Esophagus muscularis mucosa (tissue), 4 donors: ENCODE results near the gene MEGF8. TPM values are rescaled to one million over a fixed set of nuclear protein-coding genes. Genes with fewer than 3 reads are reported as not detected.
"Not testable (repeated sequence)": the region's sequence is repeated elsewhere in the genome, so short reads cannot be mapped to it uniquely, and the experiment has no call there.

ENCODE experiments used
- DNase-seq: peaks from one replicate; pipeline ENCODE4 v3.0.0-alpha.2; 2017; ENCODE audit errors: extremely low spot score
- H3K27ac ChIP-seq, 4 donors: fragments of 200-600 bp; sonication (generic); replicated peaks in 1 of 4; 1 replicate in 3 of 4; 2 replicates in 1 of 4; pipeline ENCODE4 v1.5.1; 2016 to 2019; ENCODE audit warnings: mild to moderate bottlenecking in 1 of 4
- H3K27me3 ChIP-seq, 4 donors: fragments of 200-600 bp; sonication (generic); one replicate each; pipeline versions ENCODE4 v1.5.1 to v1.6.0; 2016 to 2019
- H3K36me3 ChIP-seq, 4 donors: fragments of 200-600 bp; sonication (generic); one replicate each; pipeline ENCODE4 v1.5.1; 2016 to 2019
- H3K4me1 ChIP-seq, 4 donors: fragments of 200-600 bp; sonication (generic); one replicate each; pipeline ENCODE4 v1.5.1; 2016 to 2019
- H3K4me3 ChIP-seq, 4 donors: fragments of 200-600 bp; sonication (generic); 1 replicate in 2 of 4; 2 replicates in 2 of 4; pipeline ENCODE4 v1.5.1; 2016 to 2019; ENCODE audit warnings: mild to moderate bottlenecking in 4 of 4, moderate library complexity in 1 of 4
- H3K9me3 ChIP-seq, 4 donors: fragments of 200-600 bp; sonication (generic); 1 replicate in 3 of 4; 2 replicates in 1 of 4; pipeline ENCODE4 v1.5.1; 2016 to 2019
- EP300 ChIP-seq: sonication (generic); formaldehyde crosslinking; IDR thresholded peaks from one replicate; pipeline ENCODE4 v1.6.1; 2017; ENCODE audit warnings: antibody characterized with exemption
- POLR2A ChIP-seq: fragments of 450-650 bp; IDR thresholded peaks from one replicate; pipeline ENCODE4 v1.6.1; 2017; ENCODE audit warnings: antibody characterized with exemption, moderate library complexity, mild to moderate bottlenecking, low read depth
- POLR2AphosphoS5 ChIP-seq, 2 donors: sonication (generic); formaldehyde crosslinking; IDR thresholded peaks; one replicate each; pipeline ENCODE4 v1.6.1; 2017; ENCODE audit warnings: antibody characterized with exemption in 2 of 2
- WGBS: methylation state at CpG from one replicate; pipeline ENCODE4 v1.1.5; 2018; 5-methylcytosine and 5-hydroxymethylcytosine counted together
- intact Hi-C: fragments of 100-400 bp; cut with DNase I; formaldehyde crosslinking; loops from one replicate; pipeline ENCODE4 v1.15.1; 2023
- total RNA-seq, 4 donors: library from RNA; depleted of rRNA; stranded (reverse); fragments of >200 nt; gene quantifications; one replicate each; pipeline versions ENCODE4 v1.1.0 to v1.2.1, GENCODE V29; 2016
- TF ChIP-seq, protein P1 (sequence below), 3 experiments: fragments of 200-600 bp in 2 of 3; fragments of 450-650 bp in 1 of 3; sonication (generic) in 2 of 3; IDR thresholded peaks; one replicate each; pipeline ENCODE4 v1.5.1; 2017 to 2019; ENCODE audit warnings: antibody characterized with exemption in 3 of 3, mild to moderate bottlenecking in 2 of 3, moderate library complexity in 1 of 3

MEGF8 gene
- total RNA-seq, 4 donors from 2014 or later = 18.2 to 46.2 (median 25.5) TPM

DNA sequence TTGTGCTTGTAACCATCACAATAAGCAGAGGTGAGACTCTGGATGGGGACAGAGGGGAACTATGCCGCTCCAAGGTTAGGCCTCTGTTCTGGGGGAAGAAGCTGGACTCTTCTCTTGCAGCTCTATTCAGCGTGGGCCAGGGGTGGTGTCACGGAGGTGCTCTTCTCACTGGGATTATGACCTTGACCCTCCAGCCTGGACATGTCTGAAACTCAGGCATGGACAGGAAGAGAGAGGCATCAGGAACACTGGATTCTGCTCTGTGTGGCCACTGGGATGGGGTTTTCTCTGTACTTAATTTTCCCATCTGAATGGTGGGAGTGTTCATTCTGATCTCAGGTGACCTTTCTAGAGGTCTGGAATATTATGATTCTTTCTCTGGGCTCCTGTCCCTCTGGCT lies 7.6 kb downstream of the MEGF8 start:
- no peak for DNase-seq
- TF ChIP-seq POLR2A (no peak), POLR2AphosphoS5 (IDR thresholded peaks at IDR 0.05) (no peak)
- Histone ChIP-seq H3K4me3 (no peak overlapping the region), H3K36me3 (peaks cover 11 to 48% (median 42%) of the 10 kb centered on the region in 4 donors), H3K4me1 (peaks cover 2 to 14% (median 4%) of the 10 kb centered on the region in 4 donors), H3K27ac (no peak overlapping the region), H3K27me3 (no peaks in the 10 kb centered on the region), H3K9me3 (no peaks in the 10 kb centered on the region)
- WGBS = 100% methylated on average over 2 of the region's 3 CpGs
- intact Hi-C loops = no loop called here

DNA sequence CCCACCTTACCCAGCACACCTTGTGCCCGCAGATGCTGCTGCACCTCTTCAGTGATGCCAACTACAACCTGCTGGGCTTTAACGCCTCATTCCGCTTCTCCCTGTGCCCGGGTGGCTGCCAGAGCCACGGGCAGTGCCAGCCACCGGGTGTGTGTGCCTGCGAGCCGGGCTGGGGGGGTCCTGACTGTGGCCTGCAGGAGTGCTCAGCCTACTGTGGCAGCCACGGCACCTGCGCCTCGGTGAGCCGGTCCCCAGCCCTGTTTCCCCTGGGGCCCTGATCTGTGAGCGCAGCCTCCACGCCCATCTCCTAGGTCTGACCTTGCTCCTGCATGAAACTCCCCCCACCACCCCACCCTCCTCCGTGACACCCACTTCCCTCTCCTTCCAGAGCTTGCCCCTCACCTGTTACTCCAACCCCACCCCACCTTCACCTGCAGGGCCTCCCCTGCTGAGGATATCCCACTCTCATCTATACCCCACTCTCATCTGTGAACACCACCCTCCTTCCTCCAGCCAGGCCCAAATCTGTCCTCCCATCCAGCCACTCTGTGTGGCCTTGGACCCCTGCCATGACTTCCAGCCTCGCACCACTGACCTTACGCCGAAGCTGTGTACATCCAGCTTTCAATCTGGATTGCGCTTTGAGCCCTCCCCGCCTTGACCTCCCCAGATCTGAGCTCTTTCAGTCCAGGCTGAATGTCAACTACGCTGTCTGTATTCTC lies 8.7 kb downstream of the MEGF8 start:
- H3K4me1 ChIP-seq = peaks cover 0 to 10% (median 0%) of the 10 kb centered on the region in 4 donors
- H3K4me3 ChIP-seq = no peak overlapping the region
- peaks cover 11 to 53% (median 47%) of the 10 kb centered on the region in 4 donors for H3K36me3 ChIP-seq
- no peaks in the 10 kb centered on the region for H3K27me3 ChIP-seq
- no peaks in the 10 kb centered on the region for H3K9me3 ChIP-seq
- intact Hi-C loops = no loop called here
- no peak overlapping the region for H3K27ac ChIP-seq
- 89% methylated on average over 19 of the region's 21 CpGs for WGBS
- DNase-seq = no peak
- TF ChIP-seq, protein P1, sequence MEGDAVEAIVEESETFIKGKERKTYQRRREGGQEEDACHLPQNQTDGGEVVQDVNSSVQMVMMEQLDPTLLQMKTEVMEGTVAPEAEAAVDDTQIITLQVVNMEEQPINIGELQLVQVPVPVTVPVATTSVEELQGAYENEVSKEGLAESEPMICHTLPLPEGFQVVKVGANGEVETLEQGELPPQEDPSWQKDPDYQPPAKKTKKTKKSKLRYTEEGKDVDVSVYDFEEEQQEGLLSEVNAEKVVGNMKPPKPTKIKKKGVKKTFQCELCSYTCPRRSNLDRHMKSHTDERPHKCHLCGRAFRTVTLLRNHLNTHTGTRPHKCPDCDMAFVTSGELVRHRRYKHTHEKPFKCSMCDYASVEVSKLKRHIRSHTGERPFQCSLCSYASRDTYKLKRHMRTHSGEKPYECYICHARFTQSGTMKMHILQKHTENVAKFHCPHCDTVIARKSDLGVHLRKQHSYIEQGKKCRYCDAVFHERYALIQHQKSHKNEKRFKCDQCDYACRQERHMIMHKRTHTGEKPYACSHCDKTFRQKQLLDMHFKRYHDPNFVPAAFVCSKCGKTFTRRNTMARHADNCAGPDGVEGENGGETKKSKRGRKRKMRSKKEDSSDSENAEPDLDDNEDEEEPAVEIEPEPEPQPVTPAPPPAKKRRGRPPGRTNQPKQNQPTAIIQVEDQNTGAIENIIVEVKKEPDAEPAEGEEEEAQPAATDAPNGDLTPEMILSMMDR (IDR thresholded peaks at IDR 0.05) = no peak
- TF ChIP-seq EP300 (no peak), POLR2A (no peak), POLR2AphosphoS5 (IDR thresholded peaks at IDR 0.05) (no peak)

DNA sequence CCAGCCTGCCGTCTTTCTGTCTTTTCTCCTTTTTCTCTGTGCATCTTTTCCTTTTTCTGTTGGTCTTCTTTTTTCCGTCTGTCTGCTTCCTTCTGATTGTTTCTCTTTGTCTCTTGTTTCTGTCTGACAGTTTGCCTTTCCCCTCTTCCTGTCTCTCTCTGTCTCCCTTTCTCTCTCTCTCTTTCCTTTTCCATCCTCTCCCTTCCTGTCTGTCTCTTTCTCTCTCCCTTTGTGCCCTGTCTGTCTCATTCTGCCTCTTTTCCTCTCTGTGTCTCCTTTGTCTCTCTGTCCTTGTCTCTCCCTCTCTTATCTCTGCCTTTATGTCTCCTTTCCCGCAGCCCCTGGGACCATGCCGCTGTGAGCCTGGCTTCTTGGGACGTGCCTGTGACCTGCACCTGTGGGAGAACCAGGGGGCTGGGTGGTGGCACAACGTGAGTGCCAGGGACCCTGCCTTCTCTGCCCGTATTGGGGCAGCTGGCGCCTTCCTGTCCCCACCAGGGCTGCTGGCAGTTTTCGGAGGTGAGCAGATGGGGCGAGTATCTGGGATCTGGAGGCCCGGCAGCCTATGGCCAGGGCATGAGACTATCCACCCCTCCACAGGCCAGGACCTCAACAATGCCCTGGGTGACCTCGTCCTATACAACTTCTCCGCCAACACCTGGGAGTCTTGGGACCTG lies 9.4 kb downstream of the MEGF8 start:
- TF ChIP-seq EP300 (no peak), POLR2A (no peak), POLR2AphosphoS5 (IDR thresholded peaks at IDR 0.05) (no peak)
- TF ChIP-seq, protein P1 (IDR thresholded peaks at IDR 0.05) = no peak
- H3K36me3 ChIP-seq = peaks cover 11 to 60% (median 52%) of the 10 kb centered on the region in 4 donors
- intact Hi-C loops = no loop called here
- H3K4me1 ChIP-seq = peaks cover 0 to 10% (median 0%) of the 10 kb centered on the region in 4 donors
- 87% methylated on average over 10 of the region's 13 CpGs for WGBS
- no peaks in the 10 kb centered on the region for H3K27me3 ChIP-seq
- no peak for DNase-seq
- H3K4me3 ChIP-seq = no peak overlapping the region
- H3K9me3 ChIP-seq = no peaks in the 10 kb centered on the region
- H3K27ac ChIP-seq = no peak overlapping the region

DNA sequence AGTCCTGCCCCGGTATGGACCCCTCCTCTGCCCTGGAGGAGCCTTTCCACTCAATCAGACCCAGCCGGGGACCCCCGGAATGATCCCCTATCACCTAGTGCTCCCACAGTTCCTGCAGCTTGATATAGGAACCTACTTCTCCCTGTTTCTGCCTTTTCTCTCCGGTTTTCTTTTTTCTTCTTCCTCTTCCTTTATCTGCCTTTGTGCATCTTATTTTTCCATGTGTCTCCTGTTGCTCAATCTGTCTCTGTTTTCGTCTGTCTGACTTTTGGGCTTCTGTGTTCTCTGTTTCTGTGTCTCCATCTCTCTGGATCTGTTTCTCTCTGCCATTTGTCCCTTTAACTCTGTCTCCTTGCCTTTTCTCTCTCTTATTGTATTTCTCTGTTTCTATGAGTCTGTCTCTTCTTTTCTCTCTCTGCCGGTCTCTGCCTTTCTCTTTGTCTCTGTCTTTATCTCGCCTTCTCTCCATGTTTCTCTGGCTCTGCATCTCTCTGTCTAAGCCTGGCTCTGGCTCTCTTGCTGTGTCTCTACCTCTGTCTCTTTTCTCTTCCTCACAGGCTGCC lies 10.0 kb downstream of the MEGF8 start:
- DNase-seq = no peak
- TF ChIP-seq POLR2A (no peak), EP300 (no peak)
- TF ChIP-seq, protein P1 (IDR thresholded peaks at IDR 0.05) = no peak
- H3K4me3 ChIP-seq = no peak overlapping the region
- no peaks in the 10 kb centered on the region for H3K9me3 ChIP-seq
- intact Hi-C loops = no loop called here
- H3K4me1 ChIP-seq = peaks cover 0 to 6% (median 0%) of the 10 kb centered on the region in 4 donors
- H3K36me3 ChIP-seq = peaks cover 11 to 66% (median 53%) of the 10 kb centered on the region in 4 donors
- H3K27ac ChIP-seq = no peak overlapping the region
- WGBS = 85% methylated on average over 7 of the region's 7 CpGs
- no peaks in the 10 kb centered on the region for H3K27me3 ChIP-seq

DNA sequence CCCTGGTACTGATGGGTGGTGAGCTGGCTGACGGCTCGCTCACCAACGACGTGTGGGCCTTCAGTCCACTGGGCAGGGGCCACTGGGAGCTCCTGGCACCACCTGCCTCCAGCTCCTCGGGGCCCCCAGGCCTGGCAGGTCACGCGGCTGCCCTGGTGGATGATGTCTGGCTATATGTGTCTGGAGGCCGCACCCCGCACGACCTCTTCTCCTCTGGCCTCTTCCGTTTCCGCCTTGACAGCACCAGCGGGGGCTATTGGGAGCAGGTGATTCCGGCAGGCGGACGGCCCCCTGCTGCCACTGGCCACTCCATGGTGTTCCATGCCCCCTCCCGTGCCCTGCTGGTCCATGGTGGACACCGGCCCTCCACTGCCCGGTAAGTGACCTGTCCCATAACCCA lies 10.5 kb downstream of the MEGF8 start:
- WGBS = 92% methylated on average over 18 of the region's 19 CpGs
- H3K36me3 ChIP-seq = peaks cover 11 to 70% (median 53%) of the 10 kb centered on the region in 4 donors

DNA sequence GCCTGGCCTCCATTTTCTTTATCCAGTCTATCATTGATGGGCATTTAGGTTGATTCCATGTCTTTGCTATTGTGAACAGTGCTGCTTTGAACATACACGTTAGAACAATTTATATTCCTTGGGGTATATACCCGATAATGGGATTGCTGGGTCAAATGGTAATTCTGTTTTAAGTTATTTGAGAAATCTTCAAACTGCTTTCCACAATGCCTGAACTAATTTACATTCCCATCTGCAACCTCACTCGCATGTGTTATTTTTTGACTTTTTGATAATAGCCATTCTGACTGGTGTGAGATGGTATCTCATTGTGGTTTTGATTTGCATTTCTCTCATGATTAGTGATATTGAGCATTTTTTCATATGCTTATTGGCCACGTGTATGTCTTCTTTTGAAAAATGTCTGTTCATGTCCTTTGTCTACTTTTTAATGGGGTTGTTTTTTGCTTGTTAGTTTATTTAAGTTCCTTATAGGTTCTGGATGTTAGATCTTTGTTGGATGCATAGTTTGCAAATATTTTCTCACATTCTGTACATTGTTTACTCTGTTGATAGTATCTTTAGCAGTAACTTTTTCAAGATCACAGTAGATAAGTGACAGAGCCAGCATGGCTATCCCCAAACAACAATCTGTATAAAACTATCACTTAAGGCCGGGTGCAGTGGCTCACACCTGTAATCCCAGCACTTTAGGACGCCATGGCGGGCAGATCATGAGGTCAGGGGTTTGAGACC lies 13.9 kb downstream of the MEGF8 start:
- DNase-seq, H3K27me3 ChIP-seq, intact Hi-C loops, H3K9me3 ChIP-seq, H3K4me3 ChIP-seq, H3K4me1 ChIP-seq, H3K27ac ChIP-seq: not testable (repeated sequence)
- H3K36me3 ChIP-seq = peaks cover 12 to 88% (median 67%) of the 10 kb centered on the region in 4 donors
- 93% methylated on average over 7 of the region's 7 CpGs for WGBS

More for the DNA sequence above, 10.5 kb downstream of the MEGF8 start:
- DNase-seq = no peak
- TF ChIP-seq POLR2AphosphoS5 (IDR thresholded peaks at IDR 0.05) (no peak), POLR2A (no peak), EP300 (no peak)
- TF ChIP-seq, protein P1 (IDR thresholded peaks at IDR 0.05) = no peak
- intact Hi-C loops = no loop called here
- Histone ChIP-seq H3K9me3 (no peaks in the 10 kb centered on the region), H3K4me1 (peaks cover 0 to under 1% (median 0%) of the 10 kb centered on the region in 4 donors), H3K27ac (no peak overlapping the region), H3K4me3 (no peak overlapping the region), H3K27me3 (no peaks in the 10 kb centered on the region)

DNA sequence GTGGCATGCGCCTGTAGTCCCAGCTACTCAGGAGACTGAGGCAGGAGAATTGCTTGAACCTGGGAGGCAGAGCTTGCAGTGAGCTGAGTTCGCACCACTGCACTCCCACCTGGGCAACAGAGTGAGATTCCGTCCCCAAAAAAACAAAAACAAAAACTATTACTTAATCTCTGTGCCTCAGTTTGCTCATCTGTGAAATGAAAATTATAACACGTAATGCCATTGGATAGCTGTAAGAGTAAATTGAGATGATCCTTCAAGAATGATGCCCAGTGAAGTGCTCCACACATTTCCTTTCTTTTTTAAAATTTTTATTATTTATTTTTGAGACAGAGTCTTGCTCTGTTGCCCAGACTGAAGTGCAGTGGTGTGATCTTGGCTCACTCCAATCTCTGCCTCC lies 14.5 kb downstream of the MEGF8 start:
- 95% methylated on average over 4 of the region's 4 CpGs for WGBS
- H3K36me3 ChIP-seq = peaks cover 18 to 88% (median 69%) of the 10 kb centered on the region in 4 donors
- H3K27ac ChIP-seq, intact Hi-C loops, H3K9me3 ChIP-seq, DNase-seq, H3K27me3 ChIP-seq, H3K4me1 ChIP-seq, H3K4me3 ChIP-seq: not testable (repeated sequence)
